T-helper 1 cell treated with Interleukin-12 subunit alpha and Interleukin-12 subunit beta and Interleukin-4 antibody, amounts not matched to agents 30 ng/mL and 1 ng/mL, for 36 hours (primary cell): ENCODE data around the gene STAC3. TPM values are rescaled to one million over a fixed set of nuclear protein-coding genes. Genes with fewer than 3 reads are reported as not detected.

Experiments
- intact Hi-C: fragments of 100-400 bp; cut with micrococcal nuclease; formaldehyde crosslinking; loops from one replicate; pipeline ENCODE4 v1.15.1; 2024
- total RNA-seq: library from RNA; stranded (reverse); gene quantifications from 2 replicates; pipeline ENCODE4 v1.2.3, GENCODE V29; 2022

STAC3 gene
- total RNA-seq, 1 donor from 2014 or later = 4.2 TPM

- intact Hi-C loops = no loop called here
Observed at GRCh38 chr12:57255916-57256315, 4.9 kb upstream of the STAC3 start.

- intact Hi-C loops = no loop called here
Observed at GRCh38 chr12:57254506-57255280, 3.7 kb upstream of the STAC3 start.

- intact Hi-C loops = no loop called here
Observed at GRCh38 chr12:57250541-57250940, 446 bp downstream of the STAC3 start.

- intact Hi-C loops = no loop called here
Observed at GRCh38 chr12:57248934-57249742, 1.8 kb downstream of the STAC3 start.

- intact Hi-C loops = no loop called here
Observed at GRCh38 chr12:57247041-57247440, 3.9 kb downstream of the STAC3 start.

- intact Hi-C loops = loop anchor here (5.0 kb wide), 2 partner anchors 132 to 617 kb away; partner anchors contain the start of gene STAT6
Observed at GRCh38 chr12:57244312-57244696, 6.7 kb downstream of the STAC3 start.

GRCh38 chr12:57243521-57244311, 7.3 kb downstream of the STAC3 start:
- intact Hi-C loops = loop anchor here (1.0 to 5.0 kb wide), 7 partner anchors 30 to 616 kb away; partner anchors contain the start of genes NAB2 and STAT6

- intact Hi-C loops = loop anchor here (1.0 to 5.0 kb wide), 7 partner anchors 30 to 616 kb away; partner anchors contain the start of genes NAB2 and STAT6
Observed at GRCh38 chr12:57242691-57243454, 8.1 kb downstream of the STAC3 start.

GRCh38 chr12:57242329-57242690, 8.7 kb downstream of the STAC3 start:
- intact Hi-C loops = loop anchor here (2.0 to 5.0 kb wide), 3 partner anchors 130 to 615 kb away; partner anchors contain the start of genes NAB2 and STAT6

GRCh38 chr12:57241402-57242310, 9.3 kb downstream of the STAC3 start:
- intact Hi-C loops = loop anchor here (2.0 to 5.0 kb wide), 4 partner anchors 129 to 614 kb away; partner anchors contain the start of genes B4GALNT1, NAB2 and STAT6

GRCh38 chr12:57240926-57241401, 10.0 kb downstream of the STAC3 start:
- intact Hi-C loops = loop anchor here (2.0 to 5.0 kb wide), 3 partner anchors 129 to 614 kb away; partner anchors contain the start of genes B4GALNT1 and STAT6

- intact Hi-C loops = loop anchor here (2.0 to 5.0 kb wide), 3 partner anchors 128 to 613 kb away; partner anchors contain the start of genes B4GALNT1 and STAT6
Observed at GRCh38 chr12:57240066-57240921, 10.7 kb downstream of the STAC3 start.

- intact Hi-C loops = loop anchor here (1.0 to 10.0 kb wide), 9 partner anchors 10 to 612 kb away; partner anchors contain the start of genes B4GALNT1, DDIT3, LRP1 and PRIM1
Observed at GRCh38 chr12:57239587-57240065, 11.4 kb downstream of the STAC3 start.

GRCh38 chr12:57238854-57239554, 12.0 kb downstream of the STAC3 start:
- intact Hi-C loops = loop anchor here (1.0 to 10.0 kb wide), 6 partner anchors 10 to 484 kb away; partner anchors contain the start of genes DDIT3, LRP1, PRIM1 and SHMT2

GRCh38 chr12:57237932-57238853, 12.8 kb downstream of the STAC3 start:
- intact Hi-C loops = loop anchor here (2.0 to 10.0 kb wide), 2 partner anchors 13 to 483 kb away; partner anchors contain the start of gene PRIM1

- intact Hi-C loops = loop anchor here (10.0 kb wide), 1 partner anchor 483 kb away; the partner anchor contains the start of gene PRIM1
Observed at GRCh38 chr12:57237596-57237931, 13.4 kb downstream of the STAC3 start.
